Measurements from ENCODE around the gene ARSG. TPM values are rescaled to one million over a fixed set of nuclear protein-coding genes. Genes with fewer than 3 reads are reported as not detected.

ARSG gene
- total and polyA plus RNA-seq, 2 of the 13 experiments (the other 11 are each of a cell fraction or from before 2014, with no cell fraction given) = 3.7 to 15.2 TPM

DNA sequence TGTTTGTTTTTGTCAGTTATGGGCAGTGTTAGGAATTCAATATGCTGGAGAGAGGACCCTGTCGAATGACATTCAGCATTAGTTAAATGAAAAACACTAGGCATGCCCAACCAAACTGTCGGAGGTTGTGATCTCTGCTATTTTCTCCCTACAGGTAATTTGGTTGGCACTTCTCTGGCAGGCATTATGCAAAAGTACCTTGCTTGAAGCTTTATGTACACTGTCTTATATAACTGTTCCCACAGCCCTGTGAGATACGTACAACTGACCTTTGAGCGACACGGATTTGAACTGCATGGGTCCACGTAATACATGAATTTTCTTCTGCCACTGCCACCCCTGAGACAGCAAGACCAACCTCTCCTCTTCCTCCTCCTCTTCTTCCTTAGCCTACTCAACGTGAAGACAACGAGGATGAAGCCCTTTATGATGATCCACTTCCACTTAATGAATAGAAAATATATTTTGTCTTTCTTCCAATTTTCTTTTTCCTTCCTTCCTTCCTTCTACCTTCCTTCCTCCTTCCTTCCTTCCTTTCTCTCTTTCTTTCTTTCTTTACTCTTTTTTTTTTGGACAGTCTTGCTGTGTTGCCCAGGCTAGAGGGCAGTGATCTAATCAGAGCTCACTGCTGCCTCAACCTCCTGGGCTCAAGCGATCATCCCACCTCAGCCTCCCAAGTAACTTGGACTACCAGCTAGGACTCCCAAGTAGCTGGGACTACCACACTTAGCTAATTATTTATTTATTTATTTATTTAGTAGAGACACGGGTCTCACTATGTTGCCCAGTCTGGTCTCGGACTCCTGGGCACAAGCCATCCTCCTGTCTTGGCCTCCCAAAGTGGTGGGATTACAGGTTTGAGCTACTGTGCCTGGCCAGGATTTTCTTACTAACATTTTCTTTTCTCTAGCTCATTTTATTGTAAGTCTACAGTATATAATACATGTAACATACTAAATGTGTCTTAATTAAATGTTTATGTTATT, 88.7 kb downstream of the ARSG start (continued):
- TF ChIP-seq ZNF329 (CRISPR knock-in tag; IDR thresholded peaks at IDR 0.05; ENCODE audit: low read depth) (no peak), TCF7L2 (IDR thresholded peaks at IDR 0.05; ENCODE audit: low read depth, low read length) (no peak), ARNT (IDR thresholded peaks at IDR 0.05) (no peak), GMEB2 (CRISPR knock-in tag; IDR thresholded peaks at IDR 0.05; ENCODE audit: low read depth) (no peak; the same call in 1 of the 2 replicates), POLR2G (IDR thresholded peaks at IDR 0.05; ENCODE audit: low read depth, low read length) (peak; percentile 53), HMGXB4 (CRISPR knock-in tag; IDR thresholded peaks at IDR 0.05; ENCODE audit: borderline replicate concordance in 1 of 2, low read depth in 1 of 2) (0 out of 4 replicates have a peak, but pooled peaks of 1 of the 2 experiments have one; percentile 24), ZMYM4 (CRISPR knock-in tag; IDR thresholded peaks at IDR 0.05) (peak; percentile 38; the same call in 1 of the 2 replicates), CREB1 (IDR thresholded peaks at IDR 0.05) (no peak; the same call in 1 of the 2 replicates), CREB1 (CRISPR knock-in tag; IDR thresholded peaks at IDR 0.05) (peak; percentile 55; the same call in 1 of the 2 replicates), NFE2 (CRISPR knock-in tag; IDR thresholded peaks at IDR 0.05) (no peak), ZNF619 (CRISPR knock-in tag; IDR thresholded peaks at IDR 0.05) (no peak), KLF15 (CRISPR knock-in tag; IDR thresholded peaks at IDR 0.05; ENCODE audit: borderline replicate concordance) (no peak), ESRRA (CRISPR knock-in tag; IDR thresholded peaks at IDR 0.05; ENCODE audit: low read depth) (0 out of 2 replicates have a peak, but pooled peaks have one; percentile 34), MBD4 (IDR thresholded peaks at IDR 0.05; ENCODE audit: borderline replicate concordance, low read length) (no peak), ZNF691 (CRISPR knock-in tag; IDR thresholded peaks at IDR 0.05; ENCODE audit: borderline replicate concordance, low read depth) (no peak; the same call in 1 of the 2 replicates), BORCS8-MEF2B (CRISPR knock-in tag; IDR thresholded peaks at IDR 0.05) (no peak)
- TF ChIP-seq, protein P1, sequence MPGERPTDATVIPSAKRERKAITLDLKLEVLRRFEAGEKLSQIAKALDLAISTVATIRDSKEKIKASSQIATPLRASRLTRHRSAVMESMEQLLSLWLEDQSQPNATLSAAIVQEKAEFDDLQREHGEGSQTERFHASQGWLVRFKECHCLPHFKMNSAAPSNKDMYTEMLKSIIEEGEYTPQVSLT (CRISPR knock-in tag; IDR thresholded peaks at IDR 0.05; ENCODE audit: borderline replicate concordance, low read depth) = no peak
- TF ChIP-seq, protein P2, sequence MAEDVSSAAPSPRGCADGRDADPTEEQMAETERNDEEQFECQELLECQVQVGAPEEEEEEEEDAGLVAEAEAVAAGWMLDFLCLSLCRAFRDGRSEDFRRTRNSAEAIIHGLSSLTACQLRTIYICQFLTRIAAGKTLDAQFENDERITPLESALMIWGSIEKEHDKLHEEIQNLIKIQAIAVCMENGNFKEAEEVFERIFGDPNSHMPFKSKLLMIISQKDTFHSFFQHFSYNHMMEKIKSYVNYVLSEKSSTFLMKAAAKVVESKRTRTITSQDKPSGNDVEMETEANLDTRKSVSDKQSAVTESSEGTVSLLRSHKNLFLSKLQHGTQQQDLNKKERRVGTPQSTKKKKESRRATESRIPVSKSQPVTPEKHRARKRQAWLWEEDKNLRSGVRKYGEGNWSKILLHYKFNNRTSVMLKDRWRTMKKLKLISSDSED (CRISPR knock-in tag; IDR thresholded peaks at IDR 0.05) = no peak
- TF ChIP-seq, protein P3, sequence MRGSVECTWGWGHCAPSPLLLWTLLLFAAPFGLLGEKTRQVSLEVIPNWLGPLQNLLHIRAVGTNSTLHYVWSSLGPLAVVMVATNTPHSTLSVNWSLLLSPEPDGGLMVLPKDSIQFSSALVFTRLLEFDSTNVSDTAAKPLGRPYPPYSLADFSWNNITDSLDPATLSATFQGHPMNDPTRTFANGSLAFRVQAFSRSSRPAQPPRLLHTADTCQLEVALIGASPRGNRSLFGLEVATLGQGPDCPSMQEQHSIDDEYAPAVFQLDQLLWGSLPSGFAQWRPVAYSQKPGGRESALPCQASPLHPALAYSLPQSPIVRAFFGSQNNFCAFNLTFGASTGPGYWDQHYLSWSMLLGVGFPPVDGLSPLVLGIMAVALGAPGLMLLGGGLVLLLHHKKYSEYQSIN (CRISPR knock-in tag; IDR thresholded peaks at IDR 0.05; ENCODE audit: borderline replicate concordance) = no peak
- TF ChIP-seq, protein P4, sequence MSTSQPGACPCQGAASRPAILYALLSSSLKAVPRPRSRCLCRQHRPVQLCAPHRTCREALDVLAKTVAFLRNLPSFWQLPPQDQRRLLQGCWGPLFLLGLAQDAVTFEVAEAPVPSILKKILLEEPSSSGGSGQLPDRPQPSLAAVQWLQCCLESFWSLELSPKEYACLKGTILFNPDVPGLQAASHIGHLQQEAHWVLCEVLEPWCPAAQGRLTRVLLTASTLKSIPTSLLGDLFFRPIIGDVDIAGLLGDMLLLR (CRISPR knock-in tag; IDR thresholded peaks at IDR 0.05) = no peak
